Uterus (tissue), 2 donors: Measurements from ENCODE around the gene ARHGEF28.

ENCODE experiments used
- CTCF ChIP-seq, 4 experiments: fragments of 200-600 bp in 2 of 4; fragments of 450-650 bp in 2 of 4; sonication (generic) in 2 of 4; IDR thresholded peaks; one replicate each; pipeline ENCODE4 v1.5.1; 2016 to 2019; ENCODE audit warnings: antibody characterized with exemption in 4 of 4, mild to moderate bottlenecking in 2 of 4, moderate library complexity in 1 of 4
- POLR2A ChIP-seq, 2 donors: fragments of 450-650 bp; IDR thresholded peaks; one replicate each; pipeline ENCODE4 v1.6.1; 2016; ENCODE audit warnings: antibody characterized with exemption in 2 of 2, mild to moderate bottlenecking in 1 of 2, moderate library complexity in 1 of 2

- TF ChIP-seq CTCF (IDR thresholded peaks at IDR 0.05) (no peak), POLR2A (IDR thresholded peaks at IDR 0.05) (no peak)
These were observed 281.2 kb downstream of the ARHGEF28 start for GRCh38 chr5:73907164-73907563.
